ENCODE results near the gene ZNRF1.

GRCh38 chr16:75147968-75148310, 149.1 kb downstream of the ZNRF1 start:
- no peak for TF ChIP-seq ZNF274 (CRISPR knock-in tag; IDR thresholded peaks at IDR 0.05)
- no peak for TF ChIP-seq ZC3H4 (CRISPR knock-in tag; IDR thresholded peaks at IDR 0.05; ENCODE audit: borderline replicate concordance)
- TF ChIP-seq TBX3 (IDR thresholded peaks at IDR 0.05; ENCODE audit: borderline replicate concordance) = no peak

All from HepG2 (cell line).